Measurements from ENCODE around the gene OAF. TPM values are rescaled to one million over a fixed set of nuclear protein-coding genes. Genes with fewer than 3 reads are reported as not detected.

OAF gene
- total RNA-seq, 1 donor from 2014 or later = 20.9 TPM

- TF ChIP-seq CTCF (IDR thresholded peaks at IDR 0.05; ENCODE audit: insufficient read depth, low read depth, low read length) = no peak
- no peak for TF ChIP-seq EZH2 (IDR thresholded peaks at IDR 0.05; ENCODE audit: insufficient read depth, low read length)
- H4K20me1 ChIP-seq (ENCODE audit: insufficient read depth, low read length) = no peaks in the 10 kb centered on the region
- no peaks in the 10 kb centered on the region for H3K4me1 ChIP-seq (ENCODE audit: insufficient read depth, low read length)
- Mint-ChIP-seq H3K27ac (ENCODE audit: unreplicated experiment) (no peak overlapping the region), H3K4me3 (ENCODE audit: unreplicated experiment) (no peak overlapping the region), H3K9me3 (ENCODE audit: unreplicated experiment) (no peaks in the 10 kb centered on the region), H3K27me3 (ENCODE audit: low read depth, unreplicated experiment) (peaks cover 77% of the 10 kb centered on the region), H3K36me3 (ENCODE audit: low read depth, unreplicated experiment) (peaks cover 1% of the 10 kb centered on the region), H3K4me1 (ENCODE audit: low read depth, unreplicated experiment) (peaks cover 6% of the 10 kb centered on the region)
- peaks cover 53% of the 10 kb centered on the region for H3K27me3 ChIP-seq (ENCODE audit: insufficient read depth, low read length)
- no peak overlapping the region for H2AFZ ChIP-seq (ENCODE audit: low read depth, low read length)
- no peak for FAIRE-seq
- H3K79me2 ChIP-seq (ENCODE audit: insufficient read depth, low read length) = no peaks in the 10 kb centered on the region
- H3K4me3 ChIP-seq (ENCODE audit: insufficient read depth, low read depth, low read length) = no peak overlapping the region
- no peak overlapping the region for H3K4me2 ChIP-seq (ENCODE audit: low read length)
- DNase-seq (ENCODE audit: low read depth) = no peak
- no peak overlapping the region for H3K27ac ChIP-seq (ENCODE audit: low read depth, low read length)
- no peaks in the 10 kb centered on the region for H3K9me3 ChIP-seq (ENCODE audit: insufficient read depth, low read depth, low read length)
- no peaks in the 10 kb centered on the region for H3K36me3 ChIP-seq (ENCODE audit: insufficient read depth, low read length)
- no peak overlapping the region for H3K9ac ChIP-seq (ENCODE audit: low read length)
These were observed 45.3 kb downstream of the OAF start for GRCh38 chr11:120256178-120256577.

- Mint-ChIP-seq H3K4me1 (ENCODE audit: low read depth, unreplicated experiment) (peaks cover 6% of the 10 kb centered on the region), H3K9me3 (ENCODE audit: unreplicated experiment) (no peaks in the 10 kb centered on the region), H3K4me3 (ENCODE audit: unreplicated experiment) (no peak overlapping the region), H3K27me3 (ENCODE audit: low read depth, unreplicated experiment) (peaks cover 81% of the 10 kb centered on the region), H3K27ac (ENCODE audit: unreplicated experiment) (no peak overlapping the region), H3K36me3 (ENCODE audit: low read depth, unreplicated experiment) (peaks cover 1% of the 10 kb centered on the region)
- TF ChIP-seq EZH2 (IDR thresholded peaks at IDR 0.05; ENCODE audit: insufficient read depth, low read length) (no peak), CTCF (IDR thresholded peaks at IDR 0.05; ENCODE audit: insufficient read depth, low read depth, low read length) (no peak)
- H3K79me2 ChIP-seq (ENCODE audit: insufficient read depth, low read length) = no peaks in the 10 kb centered on the region
- peaks cover 55% of the 10 kb centered on the region for H3K27me3 ChIP-seq (ENCODE audit: insufficient read depth, low read length)
- H4K20me1 ChIP-seq (ENCODE audit: insufficient read depth, low read length) = no peaks in the 10 kb centered on the region
- H3K4me3 ChIP-seq (ENCODE audit: insufficient read depth, low read depth, low read length) = no peak overlapping the region
- no peaks in the 10 kb centered on the region for H3K4me1 ChIP-seq (ENCODE audit: insufficient read depth, low read length)
- no peak overlapping the region for H3K27ac ChIP-seq (ENCODE audit: low read depth, low read length)
- H3K9me3 ChIP-seq (ENCODE audit: insufficient read depth, low read depth, low read length) = no peaks in the 10 kb centered on the region
- H3K4me2 ChIP-seq (ENCODE audit: low read length) = no peak overlapping the region
- DNase-seq (ENCODE audit: low read depth) = no peak
- no peak overlapping the region for H3K9ac ChIP-seq (ENCODE audit: low read length)
- H2AFZ ChIP-seq (ENCODE audit: low read depth, low read length) = no peak overlapping the region
- FAIRE-seq = no peak
- no peaks in the 10 kb centered on the region for H3K36me3 ChIP-seq (ENCODE audit: insufficient read depth, low read length)
These were observed 45.9 kb downstream of the OAF start for GRCh38 chr11:120256779-120257178.

- no peaks in the 10 kb centered on the region for H3K79me2 ChIP-seq (ENCODE audit: insufficient read depth, low read length)
- no peaks in the 10 kb centered on the region for H3K9me3 ChIP-seq (ENCODE audit: insufficient read depth, low read depth, low read length)
- no peak overlapping the region for H3K9ac ChIP-seq (ENCODE audit: low read length)
- H3K27me3 ChIP-seq (ENCODE audit: insufficient read depth, low read length) = peaks cover 55% of the 10 kb centered on the region
- no peak overlapping the region for H2AFZ ChIP-seq (ENCODE audit: low read depth, low read length)
- Mint-ChIP-seq H3K27ac (ENCODE audit: unreplicated experiment) (no peak overlapping the region), H3K4me3 (ENCODE audit: unreplicated experiment) (no peak overlapping the region), H3K4me1 (ENCODE audit: low read depth, unreplicated experiment) (peaks cover 6% of the 10 kb centered on the region), H3K9me3 (ENCODE audit: unreplicated experiment) (no peaks in the 10 kb centered on the region), H3K36me3 (ENCODE audit: low read depth, unreplicated experiment) (peaks cover 1% of the 10 kb centered on the region), H3K27me3 (ENCODE audit: low read depth, unreplicated experiment) (peaks cover 80% of the 10 kb centered on the region)
- H4K20me1 ChIP-seq (ENCODE audit: insufficient read depth, low read length) = no peaks in the 10 kb centered on the region
- DNase-seq (ENCODE audit: low read depth) (no peak), FAIRE-seq (no peak)
- no peak for TF ChIP-seq CTCF (IDR thresholded peaks at IDR 0.05; ENCODE audit: insufficient read depth, low read depth, low read length)
- no peak for TF ChIP-seq EZH2 (IDR thresholded peaks at IDR 0.05; ENCODE audit: insufficient read depth, low read length)
- no peak overlapping the region for H3K27ac ChIP-seq (ENCODE audit: low read depth, low read length)
- no peak overlapping the region for H3K4me2 ChIP-seq (ENCODE audit: low read length)
- no peaks in the 10 kb centered on the region for H3K36me3 ChIP-seq (ENCODE audit: insufficient read depth, low read length)
- H3K4me3 ChIP-seq (ENCODE audit: insufficient read depth, low read depth, low read length) = no peak overlapping the region
- no peaks in the 10 kb centered on the region for H3K4me1 ChIP-seq (ENCODE audit: insufficient read depth, low read length)
These were observed 46.5 kb downstream of the OAF start for GRCh38 chr11:120257346-120257745.

Measured in astrocyte (in vitro differentiated cells and primary cell).